Sigmoid colon (tissue), 4 donors: Measurements from ENCODE around the gene C1orf141.

Source experiments
- CTCF ChIP-seq, 4 experiments: fragments of 450-650 bp in 3 of 4; fragments of 200-600 bp in 1 of 4; IDR thresholded peaks; one replicate each; pipeline ENCODE4 v1.5.1; 2016 to 2019; ENCODE audit warnings: antibody characterized with exemption in 4 of 4, mild to moderate bottlenecking in 3 of 4, moderate library complexity in 2 of 4
- EP300 ChIP-seq, 4 donors: sonication (generic); formaldehyde crosslinking; IDR thresholded peaks; one replicate each; pipeline ENCODE4 v1.6.1; 2017; ENCODE audit warnings: antibody characterized with exemption in 4 of 4
- POLR2A ChIP-seq, 2 donors: fragments of 450-650 bp; IDR thresholded peaks; one replicate each; pipeline ENCODE4 v1.6.1; 2016; ENCODE audit warnings: antibody characterized with exemption in 2 of 2, mild to moderate bottlenecking in 2 of 2, moderate library complexity in 2 of 2
- POLR2AphosphoS5 ChIP-seq, 4 donors: sonication (generic); formaldehyde crosslinking; IDR thresholded peaks; one replicate each; pipeline ENCODE4 v1.6.1; 2017; ENCODE audit warnings: antibody characterized with exemption in 4 of 4

- TF ChIP-seq CTCF (IDR thresholded peaks at IDR 0.05) = no peak
- TF ChIP-seq EP300 (IDR thresholded peaks at IDR 0.05) = no peak
- TF ChIP-seq POLR2A (IDR thresholded peaks at IDR 0.05) = no peak
- no peak for TF ChIP-seq POLR2AphosphoS5 (IDR thresholded peaks at IDR 0.05)
These were observed 37.2 kb upstream of the C1orf141 start for GRCh38 chr1:67171978-67172377.
